Kidney (tissue), 14 donors: ENCODE data around the gene RBM8A. TPM values are rescaled to one million over a fixed set of nuclear protein-coding genes. Genes with fewer than 3 reads are reported as not detected.

ENCODE experiments used
- DNase-seq, 5 donors: peaks; one replicate each; pipeline ENCODE4 v3.0.0-alpha.2; 2013 to 2020
- FAIRE-seq: peaks from 2 replicates; lab custom pipeline; 2012; peaks lifted over from hg19 to GRCh38; lab: Jason Lieb, UNC
- H3K27ac ChIP-seq, 2 donors: one replicate each; pipeline ENCODE4 v1.7.0; 2013; ENCODE audit warnings: low read depth in 2 of 2, low read length in 2 of 2, inconsistent platforms in 1 of 2
- H3K27me3 ChIP-seq: one replicate; pipeline ENCODE4 v1.7.1; 2013; ENCODE audit warnings: low read length, inconsistent platforms; ENCODE audit not compliant: control insufficient read depth, insufficient read depth
- H3K36me3 ChIP-seq, 3 donors: one replicate each; pipeline versions ENCODE4 v1.7.0 to v1.7.1; 2013; ENCODE audit warnings: low read length in 3 of 3, control low read depth in 1 of 3, inconsistent platforms in 1 of 3; ENCODE audit not compliant: insufficient read depth in 3 of 3, control insufficient read depth in 2 of 3
- H3K4me1 ChIP-seq, 3 donors: one replicate each; pipeline versions ENCODE4 v1.7.0 to v1.7.1; 2013; ENCODE audit warnings: low read length in 3 of 3, inconsistent platforms in 1 of 3, low read depth in 1 of 3; ENCODE audit not compliant: control insufficient read depth in 2 of 3, insufficient read depth in 2 of 3
- H3K4me3 ChIP-seq, 3 donors: one replicate each; pipeline versions ENCODE4 v1.7.0 to v1.8.1; 2013; ENCODE audit warnings: low read length in 3 of 3, control low read depth in 1 of 3, inconsistent platforms in 1 of 3
- H3K9ac ChIP-seq, 3 donors: one replicate each; pipeline versions ENCODE4 v1.7.0 to v1.7.1; 2013; ENCODE audit warnings: low read length in 3 of 3, control low read depth in 1 of 3, inconsistent platforms in 1 of 3
- H3K9me3 ChIP-seq, 3 donors: one replicate each; pipeline versions ENCODE4 v1.7.0 to v1.7.1; 2013; ENCODE audit warnings: low read length in 3 of 3, control low read depth in 1 of 3, inconsistent platforms in 1 of 3; ENCODE audit not compliant: control insufficient read depth in 2 of 3, insufficient read depth in 1 of 3
- intact Hi-C: fragments of 100-400 bp; cut with DNase I; formaldehyde crosslinking; loops from one replicate; pipeline ENCODE4 v1.11.1; 2022
- polyA plus RNA-seq: library from polyadenylated mRNA; stranded (reverse); fragments of 350-450 nt; fragmentation: Illumina TruSeq; extraction: RNeasy Lipid Tissue Mini Kit (QIAGEN cat#74804); gene quantifications from one replicate; pipeline ENCODE4 v1.2.3, GENCODE V29; 2014; ENCODE audit warnings: low read depth, low replicate concordance; ENCODE audit not compliant: insufficient read depth
- total RNA-seq: library from RNA; stranded (reverse); fragmentation: NEBNext Ultra II Directional; extraction: Animal tissue kit (Norgen Biotek cat#: 25700); gene quantifications from one replicate; pipeline ENCODE4 v1.2.1, GENCODE V29; 2021
- TF ChIP-seq, protein P1 (sequence below): IDR thresholded peaks from 3 replicates; pipeline ENCODE4 v1.5.1; 2012; ENCODE audit warnings: mild to moderate bottlenecking, moderate library complexity, borderline replicate concordance; ENCODE audit not compliant: insufficient read depth; ENCODE audit errors: extremely low read depth
- donor health status: control.
- donor health status: control.
- donor health status: control.
- donor health status: control.
- donor health status: control.
- donor health status: DM: yes; HTN: yes; CAD: no.
- donor health status: Normal renal cell carcinoma (clear cell type).

Gene RBM8A
- total and polyA plus RNA-seq, 2 donors from 2014 or later, result 105 to 131 TPM

DNA sequence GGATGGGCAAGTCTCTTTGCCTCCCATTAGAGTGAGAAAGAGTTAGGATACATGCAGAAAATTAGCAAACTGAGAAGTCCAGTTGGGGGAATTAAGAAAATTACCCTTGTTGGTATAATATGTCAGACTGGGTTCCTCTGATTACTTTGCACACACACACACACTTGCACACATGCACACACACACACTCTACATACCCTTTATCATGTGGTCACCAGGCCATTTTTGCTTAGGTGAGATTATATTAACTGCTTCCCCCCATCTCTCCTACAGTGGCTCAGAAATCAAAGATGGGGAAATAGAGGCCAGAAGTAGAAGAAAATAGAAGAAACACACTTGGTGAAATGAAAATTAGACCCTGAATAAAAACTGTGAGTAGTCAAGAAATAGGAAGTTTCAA, 31.4 kb upstream of the RBM8A start:
- Histone ChIP-seq H3K27me3 (no peaks in the 10 kb centered on the region), H3K36me3 (no peaks in the 10 kb centered on the region), H3K4me1 (peaks cover 5 to 28% (median 10%) of the 10 kb centered on the region in 3 donors), H3K4me3 (no peak overlapping the region), H3K27ac (no peak overlapping the region), H3K9me3 (no peaks in the 10 kb centered on the region), H3K9ac (no peak overlapping the region)
- FAIRE-seq (no peak), DNase-seq (no peak)
- TF ChIP-seq, protein P1, sequence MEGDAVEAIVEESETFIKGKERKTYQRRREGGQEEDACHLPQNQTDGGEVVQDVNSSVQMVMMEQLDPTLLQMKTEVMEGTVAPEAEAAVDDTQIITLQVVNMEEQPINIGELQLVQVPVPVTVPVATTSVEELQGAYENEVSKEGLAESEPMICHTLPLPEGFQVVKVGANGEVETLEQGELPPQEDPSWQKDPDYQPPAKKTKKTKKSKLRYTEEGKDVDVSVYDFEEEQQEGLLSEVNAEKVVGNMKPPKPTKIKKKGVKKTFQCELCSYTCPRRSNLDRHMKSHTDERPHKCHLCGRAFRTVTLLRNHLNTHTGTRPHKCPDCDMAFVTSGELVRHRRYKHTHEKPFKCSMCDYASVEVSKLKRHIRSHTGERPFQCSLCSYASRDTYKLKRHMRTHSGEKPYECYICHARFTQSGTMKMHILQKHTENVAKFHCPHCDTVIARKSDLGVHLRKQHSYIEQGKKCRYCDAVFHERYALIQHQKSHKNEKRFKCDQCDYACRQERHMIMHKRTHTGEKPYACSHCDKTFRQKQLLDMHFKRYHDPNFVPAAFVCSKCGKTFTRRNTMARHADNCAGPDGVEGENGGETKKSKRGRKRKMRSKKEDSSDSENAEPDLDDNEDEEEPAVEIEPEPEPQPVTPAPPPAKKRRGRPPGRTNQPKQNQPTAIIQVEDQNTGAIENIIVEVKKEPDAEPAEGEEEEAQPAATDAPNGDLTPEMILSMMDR, result no peak
- intact Hi-C loops, result no loop called here

DNA sequence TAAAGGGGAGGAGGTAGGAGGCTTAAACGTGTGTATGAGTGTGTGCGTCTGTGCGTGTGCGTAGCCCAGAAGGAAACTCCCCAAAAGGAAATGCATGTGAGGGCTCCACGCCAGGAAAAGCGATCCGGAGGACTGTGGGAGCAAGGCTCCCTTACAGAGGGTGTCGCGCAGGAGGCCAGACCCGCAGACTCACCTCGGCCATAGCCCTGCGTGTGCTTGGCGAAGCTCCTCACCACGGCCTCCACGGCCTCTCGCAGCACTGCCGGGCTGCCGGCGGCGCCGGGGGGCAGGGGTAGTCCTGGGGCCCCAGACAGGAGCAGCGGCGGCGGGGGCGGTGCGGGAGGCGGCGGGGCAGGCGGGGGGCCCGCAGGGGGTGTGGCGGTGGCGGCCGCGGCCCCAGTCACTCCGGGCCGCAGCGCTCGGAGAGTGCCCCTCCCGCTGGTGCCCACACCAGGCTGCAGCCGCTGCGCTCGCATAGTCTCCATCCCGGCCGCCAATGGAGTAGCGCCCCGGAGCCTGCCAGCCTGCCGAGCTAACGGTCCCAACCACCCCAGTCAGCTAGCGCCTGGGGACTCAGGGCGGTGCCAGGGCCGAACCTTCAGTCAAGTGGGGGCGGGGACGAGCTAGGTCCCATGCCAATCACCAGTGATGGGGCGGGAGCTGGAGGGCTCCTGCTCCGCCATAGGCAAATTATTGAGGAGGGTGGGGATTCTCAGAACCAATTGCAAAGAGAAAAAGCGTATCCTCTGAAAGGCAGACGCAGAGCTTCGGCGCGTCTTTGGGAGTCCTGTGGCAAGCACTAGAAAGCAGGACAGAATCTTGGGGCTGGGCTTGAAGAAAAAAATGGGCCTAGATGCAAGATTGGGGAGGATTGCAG, 30.4 kb upstream of the RBM8A start, which contains the start of gene LIX1L:
Gene LIX1L, minus strand, starts transcription at position 575 of the 877 bp plus-strand sequence. Its CDS starts 90 bp downstream, at position 485.
- TF ChIP-seq, protein P1, result no peak
- peak; percentile 54 for FAIRE-seq
- Histone ChIP-seq H3K4me3 (peak within 1 kb of the TSS; percentile 71 to 83 (median 76)), H3K27ac (peak within 1 kb of the TSS; percentile 86 to 91), H3K4me1 (peaks cover 3 to 21% (median 10%) of the 10 kb centered on the region in 3 donors), H3K36me3 (no peaks in the 10 kb centered on the region), H3K9me3 (no peaks in the 10 kb centered on the region), H3K9ac (peak within 1 kb of the TSS; percentile 64 to 76 (median 75)), H3K27me3 (no peaks in the 10 kb centered on the region)
- intact Hi-C loops, result no loop called here
- DNase-seq, result peak; percentile 96 to 99 (median 98)

DNA sequence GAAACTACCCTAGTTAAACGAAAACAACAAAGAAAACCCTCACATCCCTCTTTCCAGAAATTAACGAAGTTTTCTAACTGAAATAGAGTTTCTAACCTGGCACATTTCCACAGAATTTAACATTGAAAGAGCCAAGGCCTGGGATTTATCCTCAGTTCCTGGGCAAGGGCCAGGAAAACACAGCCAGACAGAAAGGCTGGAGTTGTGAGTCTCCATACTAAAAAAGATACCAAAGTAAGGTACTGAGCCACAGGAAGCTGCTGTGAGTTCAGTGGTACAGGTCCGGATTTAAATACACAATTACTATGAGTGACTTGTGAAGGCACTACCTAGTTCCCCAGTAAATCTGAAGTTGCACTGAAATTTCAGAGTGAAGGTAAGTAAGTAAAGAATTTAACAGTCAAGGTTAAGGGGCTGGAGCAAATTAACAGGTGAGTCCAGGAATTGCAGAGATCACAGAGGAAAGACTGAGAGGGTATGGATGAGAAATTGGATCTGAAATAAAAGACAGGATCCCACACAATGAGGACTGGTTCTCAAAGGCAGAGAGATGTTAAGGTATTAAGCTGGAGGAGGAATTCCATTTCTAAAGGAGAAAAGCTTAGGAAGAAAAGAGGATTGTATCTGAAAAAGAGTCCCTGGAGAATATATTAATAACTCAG, 29.6 kb upstream of the RBM8A start:
- FAIRE-seq (no peak), DNase-seq (peak in 2 of 5 donors; percentile 38 to 77)
- peak overlapping the region; percentile 86 to 91 for H3K27ac ChIP-seq
- H3K27me3 ChIP-seq, result no peaks in the 10 kb centered on the region
- no peaks in the 10 kb centered on the region for H3K9me3 ChIP-seq
- H3K4me3 ChIP-seq, result peak overlapping the region; percentile 71 to 83 (median 76)
- TF ChIP-seq, protein P1, result no peak
- H3K36me3 ChIP-seq, result no peaks in the 10 kb centered on the region
- intact Hi-C loops, result no loop called here
- peaks cover 3 to 17% (median 10%) of the 10 kb centered on the region in 3 donors for H3K4me1 ChIP-seq
- peak overlapping the region; percentile 64 to 76 (median 75) for H3K9ac ChIP-seq
